HEK293T (cell line): Measurements from ENCODE around the gene FHIT.

Experiments
- CTCF ChIA-PET: fragments of 350-600 bp; formaldehyde crosslinking; extraction: SDS; loops from one replicate; lab custom pipeline; 2021; ENCODE audit warnings: antibody characterized with exemption, inconsistent platforms; lab: Yijun Ruan, JAX
- POLR2A ChIA-PET: fragments of 350-600 bp; formaldehyde crosslinking; extraction: SDS; loops from one replicate; lab custom pipeline; 2020; ENCODE audit warnings: antibody characterized with exemption, inconsistent platforms; lab: Yijun Ruan, JAX
- DNase-seq: peaks from one replicate; pipeline ENCODE4 v3.0.0; 2012; ENCODE audit warnings: mixed read lengths; ENCODE audit errors: extremely low spot score
- ARNT ChIP-seq: fragments of 450-650 bp; IDR thresholded peaks from 2 replicates; pipeline ENCODE4 v1.6.1; 2017; ENCODE audit warnings: mild to moderate bottlenecking
- BHLHE40 ChIP-seq: fragments of 450-650 bp; IDR thresholded peaks from 2 replicates; pipeline ENCODE4 v1.6.1; 2016; ENCODE audit warnings: mild to moderate bottlenecking, moderate library complexity, borderline replicate concordance
- CTBP1 ChIP-seq: fragments of 450-650 bp; IDR thresholded peaks from 2 replicates; pipeline ENCODE4 v1.6.1; 2016; ENCODE audit warnings: borderline replicate concordance
- ELF4 ChIP-seq: fragments of 450-650 bp; IDR thresholded peaks from 2 replicates; pipeline ENCODE4 v1.6.1; 2017; ENCODE audit warnings: antibody characterized with exemption
- FOXA1 ChIP-seq: fragments of 450-650 bp; IDR thresholded peaks from 2 replicates; pipeline ENCODE4 v1.6.1; 2016; ENCODE audit warnings: mild to moderate bottlenecking
- FOXK2 ChIP-seq: fragments of 450-650 bp; IDR thresholded peaks from 2 replicates; pipeline ENCODE4 v1.6.1; 2016; ENCODE audit warnings: mild to moderate bottlenecking
- FOXM1 ChIP-seq: fragments of 450-650 bp; IDR thresholded peaks from 2 replicates; pipeline ENCODE4 v1.6.1; 2017; ENCODE audit warnings: mild to moderate bottlenecking, borderline replicate concordance
- HDGF ChIP-seq: fragments of 450-650 bp; IDR thresholded peaks from 2 replicates; pipeline ENCODE4 v1.6.1; 2017; ENCODE audit warnings: antibody characterized with exemption, borderline replicate concordance
- L3MBTL2 ChIP-seq: fragments of 450-650 bp; conservative IDR thresholded peaks from 2 replicates; pipeline ENCODE4 v1.6.1; 2016; ENCODE audit warnings: mild to moderate bottlenecking
- LEF1 ChIP-seq: fragments of 450-650 bp; IDR thresholded peaks from 2 replicates; pipeline ENCODE4 v1.6.1; 2017; ENCODE audit warnings: mild to moderate bottlenecking, borderline replicate concordance
- NFRKB ChIP-seq: fragments of 450-650 bp; IDR thresholded peaks from 2 replicates; pipeline ENCODE4 v1.6.1; 2016; ENCODE audit warnings: mild to moderate bottlenecking, moderate library complexity
- SP1 ChIP-seq: fragments of 450-650 bp; IDR thresholded peaks from 2 replicates; pipeline ENCODE4 v1.6.1; 2017
- SUZ12 ChIP-seq: fragments of 450-650 bp; IDR thresholded peaks from 2 replicates; pipeline ENCODE4 v1.6.1; 2016; ENCODE audit warnings: mild to moderate bottlenecking
- TARDBP ChIP-seq: fragments of 450-650 bp; IDR thresholded peaks from 2 replicates; pipeline ENCODE4 v1.6.1; 2016
- ZNF384 ChIP-seq: fragments of 450-650 bp; IDR thresholded peaks from 2 replicates; pipeline ENCODE4 v1.6.1; 2016
- TF ChIP-seq, protein P1 (sequence below): fragments of 450-650 bp; IDR thresholded peaks from 2 replicates; pipeline ENCODE4 v1.6.1; 2016

Gene FHIT

DNA sequence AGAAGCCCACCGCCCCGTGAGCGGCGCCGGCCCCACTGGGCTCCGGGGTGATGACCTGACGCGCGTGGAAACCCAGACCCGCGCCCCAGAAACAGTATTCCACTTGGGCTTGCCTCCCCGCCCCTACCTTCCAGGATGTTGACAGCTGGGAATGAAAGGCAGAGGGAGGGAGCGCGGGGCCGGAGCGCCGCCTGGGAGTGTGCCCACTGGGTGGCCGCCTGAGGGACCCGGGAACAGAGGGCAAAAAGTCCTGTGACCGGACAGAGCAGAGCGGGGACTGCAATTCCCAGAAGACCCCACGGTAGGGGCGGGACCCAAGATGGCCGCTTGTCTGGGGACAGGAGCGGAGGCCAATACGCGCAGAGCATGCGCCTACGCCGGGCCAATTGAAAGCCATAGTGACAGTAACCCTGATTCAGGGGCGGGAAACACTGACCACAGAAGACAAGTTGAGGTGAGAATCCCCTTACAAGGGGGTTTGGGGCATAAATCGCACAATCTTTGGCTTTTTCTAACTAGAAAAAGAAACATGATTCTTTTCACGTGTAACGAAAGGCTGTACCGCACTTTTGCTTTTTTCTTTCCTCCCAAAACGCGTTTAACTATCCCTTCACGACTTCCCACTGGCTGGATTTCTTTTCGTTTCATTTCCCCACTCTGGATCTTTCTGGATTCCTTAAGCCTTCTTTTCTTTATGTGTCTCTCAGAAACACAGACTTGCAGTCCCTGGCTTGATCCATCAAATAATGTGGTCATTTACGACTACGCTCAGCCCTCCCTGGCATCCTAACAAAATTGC is at the start of gene FHIT:
TSS of gene FHIT (minus strand) at position 279 of the 799 bp plus-strand sequence.
- CTCF ChIA-PET: no interaction called here
- POLR2A ChIA-PET: no interaction called here
- no peak for TF ChIP-seq BHLHE40
- TF ChIP-seq ELF4: 0 out of 2 replicates have a peak, but pooled peaks have one; percentile 7
- TF ChIP-seq, protein P1, sequence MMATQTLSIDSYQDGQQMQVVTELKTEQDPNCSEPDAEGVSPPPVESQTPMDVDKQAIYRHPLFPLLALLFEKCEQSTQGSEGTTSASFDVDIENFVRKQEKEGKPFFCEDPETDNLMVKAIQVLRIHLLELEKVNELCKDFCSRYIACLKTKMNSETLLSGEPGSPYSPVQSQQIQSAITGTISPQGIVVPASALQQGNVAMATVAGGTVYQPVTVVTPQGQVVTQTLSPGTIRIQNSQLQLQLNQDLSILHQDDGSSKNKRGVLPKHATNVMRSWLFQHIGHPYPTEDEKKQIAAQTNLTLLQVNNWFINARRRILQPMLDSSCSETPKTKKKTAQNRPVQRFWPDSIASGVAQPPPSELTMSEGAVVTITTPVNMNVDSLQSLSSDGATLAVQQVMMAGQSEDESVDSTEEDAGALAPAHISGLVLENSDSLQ: peak; percentile 100
- no peak for TF ChIP-seq FOXK2
- TF ChIP-seq L3MBTL2: peak; percentile 89
- DNase-seq: peak; percentile 92

DNA sequence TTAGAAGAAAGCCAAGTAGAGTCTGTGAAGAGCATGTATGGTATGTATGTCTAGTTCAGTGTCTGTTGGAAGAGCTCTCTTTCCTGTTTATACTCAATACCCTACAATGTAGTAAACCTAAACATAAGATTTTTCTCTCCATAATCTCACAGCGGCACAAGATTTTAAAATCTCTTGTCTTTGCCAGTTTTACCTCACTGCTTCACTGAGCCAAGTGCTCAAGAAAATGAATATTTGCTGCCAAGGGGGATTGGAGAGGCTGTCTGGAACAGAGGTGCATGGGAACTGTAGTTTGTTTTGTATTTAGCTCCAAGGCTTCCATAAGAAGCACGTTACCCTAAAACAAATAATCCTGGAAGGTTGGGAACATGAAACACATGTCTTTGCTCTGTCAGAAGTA is 49.5 kb upstream of the FHIT start:
- POLR2A ChIA-PET: no interaction called here
- DNase-seq: no peak
- TF ChIP-seq BHLHE40 (no peak), LEF1 (no peak), ZNF384 (no peak), SUZ12 (no peak), NFRKB (no peak), ARNT (no peak), FOXA1 (no peak), SP1 (no peak), ELF4 (no peak), L3MBTL2 (no peak), TARDBP (no peak), FOXM1 (no peak), CTBP1 (no peak), FOXK2 (no peak), HDGF (no peak)
- TF ChIP-seq, protein P1: no peak
- CTCF ChIA-PET: no interaction called here

DNA sequence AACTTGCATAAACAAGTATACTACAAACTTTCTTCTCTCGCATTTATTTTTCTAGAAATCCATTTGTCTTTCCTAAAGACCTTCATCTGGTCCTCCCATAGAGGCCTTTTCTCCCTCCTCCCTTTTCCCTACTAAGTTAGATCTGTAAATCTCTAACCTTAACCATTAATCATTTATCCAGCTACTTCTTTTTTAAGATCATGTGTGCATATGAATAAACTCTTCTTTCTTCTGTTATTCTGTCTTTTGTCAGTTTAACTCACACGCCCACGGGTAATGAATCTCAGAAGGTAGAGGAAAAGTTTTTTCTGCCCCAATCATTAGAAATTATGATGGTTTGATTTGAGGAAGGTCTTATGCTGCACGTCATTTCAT is 48.7 kb upstream of the FHIT start:
- ChIA-PET CTCF (no interaction called here), POLR2A (no interaction called here)
- DNase-seq: no peak
- TF ChIP-seq FOXK2: no peak
- no peak for TF ChIP-seq HDGF
- TF ChIP-seq LEF1: no peak
- no peak for TF ChIP-seq NFRKB
- no peak for TF ChIP-seq FOXA1
- TF ChIP-seq BHLHE40: no peak
- TF ChIP-seq FOXM1: no peak
- no peak for TF ChIP-seq SP1
- TF ChIP-seq CTBP1: no peak
- TF ChIP-seq L3MBTL2: no peak
- no peak for TF ChIP-seq ELF4
- TF ChIP-seq TARDBP: no peak
- no peak for TF ChIP-seq ZNF384

DNA sequence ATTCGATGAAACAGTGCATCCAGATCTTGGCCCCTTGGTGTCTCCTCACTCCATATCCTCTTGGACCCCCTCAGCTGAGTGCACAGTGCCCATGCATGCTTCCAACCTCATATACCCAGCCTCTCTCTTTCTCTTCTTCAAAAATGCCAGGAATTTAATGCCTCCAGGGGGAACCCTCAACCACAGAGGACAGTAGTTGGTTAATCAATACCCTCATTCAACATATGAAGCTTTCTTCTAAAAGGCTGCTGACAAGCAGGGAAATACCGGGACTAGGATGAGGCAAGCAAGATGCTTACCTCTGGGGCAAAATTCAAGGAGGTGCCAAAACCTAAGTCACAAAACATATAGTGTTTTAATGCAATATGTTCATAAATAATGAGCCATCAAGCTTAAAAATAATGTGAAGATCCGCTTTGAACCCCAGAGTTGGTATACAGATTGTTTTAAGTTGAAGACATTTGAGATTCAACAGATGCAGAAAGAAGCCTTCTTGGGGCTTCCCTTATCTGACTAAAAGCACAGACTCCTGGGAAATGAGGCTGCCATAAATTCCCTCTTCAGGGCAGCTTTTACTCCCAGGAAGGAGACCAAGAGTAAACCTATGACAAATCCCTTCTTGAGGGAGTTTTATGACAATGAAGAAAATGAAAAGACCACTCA is 48.2 kb upstream of the FHIT start:
- no peak for DNase-seq
- ChIA-PET CTCF (interaction anchor here (0.6 kb wide), 1 partner anchor 1495 kb away, joined by 5 read pairs; no protein-coding TSS in a partner anchor), POLR2A (no interaction called here)
- TF ChIP-seq ELF4 (no peak), FOXA1 (no peak), FOXK2 (no peak), LEF1 (no peak), ARNT (no peak), NFRKB (no peak), L3MBTL2 (no peak), TARDBP (no peak), HDGF (no peak), BHLHE40 (no peak), FOXM1 (no peak), ZNF384 (no peak)
- TF ChIP-seq, protein P1: no peak

DNA sequence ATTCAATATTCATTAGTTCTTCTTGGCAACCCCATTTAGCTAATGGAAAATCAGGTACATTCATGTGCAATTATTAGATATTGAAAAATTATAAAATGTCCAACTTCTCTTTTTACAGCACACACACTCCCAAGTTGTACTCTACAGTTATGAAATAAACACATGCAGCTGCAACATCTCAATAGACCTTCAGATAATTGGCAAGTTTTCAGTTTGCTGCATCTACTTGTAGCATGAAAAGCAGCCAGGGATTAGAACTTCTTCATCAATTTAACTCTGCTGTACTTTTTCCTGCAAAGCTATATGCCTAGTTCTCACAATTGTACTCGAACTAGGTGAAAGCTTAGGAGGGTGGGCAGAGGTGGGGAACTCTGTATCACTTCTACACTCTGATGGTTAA is 46.6 kb upstream of the FHIT start:
- no peak for TF ChIP-seq ARNT
- TF ChIP-seq L3MBTL2: no peak
- no peak for TF ChIP-seq TARDBP
- TF ChIP-seq HDGF: no peak
- TF ChIP-seq BHLHE40: no peak
- no peak for TF ChIP-seq LEF1
- TF ChIP-seq, protein P1: no peak
- TF ChIP-seq FOXM1: no peak
- TF ChIP-seq ZNF384: no peak
- no peak for TF ChIP-seq CTBP1
- TF ChIP-seq FOXK2: no peak
- ChIA-PET CTCF (no interaction called here), POLR2A (no interaction called here)
- no peak for DNase-seq
